DOHH2 (cell line): ENCODE results near the gene ABCB7.

Experiments used
- H3F3A ChIP-seq: fragments of 200-600 bp; sonication (generic), shearing (Covaris generic); 2 replicates; pipeline ENCODE4 v1.6.0; 2016; ENCODE audit warnings: antibody characterized with exemption, mild to moderate bottlenecking; ENCODE audit not compliant: control insufficient read depth, insufficient read depth
- H3K27ac ChIP-seq: fragments of 200-600 bp; sonication (generic); 2 replicates; pipeline ENCODE4 v1.5.1; 2014; ENCODE audit warnings: low read depth, mild to moderate bottlenecking, low read length, moderate library complexity
- H3K27me3 ChIP-seq: fragments of 200-600 bp; sonication (generic); 2 replicates; pipeline ENCODE4 v1.6.1; 2014; ENCODE audit warnings: mild to moderate bottlenecking, low read length, mixed read lengths; ENCODE audit not compliant: control insufficient read depth
- H3K36me3 ChIP-seq: fragments of 200-600 bp; sonication (generic); 2 replicates; pipeline ENCODE4 v1.6.1; 2014; ENCODE audit warnings: mild to moderate bottlenecking, low read length, moderate library complexity, mixed read lengths; ENCODE audit not compliant: control insufficient read depth
- H3K4me1 ChIP-seq: fragments of 200-600 bp; sonication (generic); 2 replicates; pipeline ENCODE4 v1.6.1; 2014; ENCODE audit warnings: mild to moderate bottlenecking, low read length, mixed read lengths; ENCODE audit not compliant: control insufficient read depth
- H3K4me2 ChIP-seq: fragments of 200-600 bp; sonication (generic); 2 replicates; pipeline ENCODE4 v1.6.0; 2014; ENCODE audit warnings: mild to moderate bottlenecking, low read length, moderate library complexity
- H3K4me3 ChIP-seq: fragments of 200-600 bp; sonication (generic); 2 replicates; pipeline ENCODE4 v1.5.1; 2014; ENCODE audit warnings: mild to moderate bottlenecking, low read length, mixed read lengths
- H3K79me2 ChIP-seq: fragments of 200-600 bp; sonication (generic); 2 replicates; pipeline ENCODE4 v1.6.1; 2014; ENCODE audit warnings: mild to moderate bottlenecking, low read length, mixed read lengths; ENCODE audit not compliant: control insufficient read depth
- H3K9me2 ChIP-seq: fragments of 200-600 bp; sonication (generic); replicated peaks from 2 replicates; pipeline ENCODE4 v1.6.1; 2014; ENCODE audit warnings: mild to moderate bottlenecking, low read length, mixed read lengths; ENCODE audit not compliant: control insufficient read depth
- H3K9me3 ChIP-seq: fragments of 200-600 bp; sonication (generic); 2 replicates; pipeline ENCODE4 v1.6.1; 2014; ENCODE audit warnings: antibody characterized with exemption, low read length, mixed read lengths; ENCODE audit not compliant: control insufficient read depth, insufficient read depth
- H4K20me1 ChIP-seq: fragments of 200-600 bp; sonication (generic); 2 replicates; pipeline ENCODE4 v1.6.0; 2014; ENCODE audit warnings: low read depth, mild to moderate bottlenecking, antibody characterized with exemption, low read length, moderate library complexity; ENCODE audit not compliant: control insufficient read depth, insufficient read depth
- EZH2phosphoT487 ChIP-seq: fragments of 200-600 bp; sonication (generic); IDR thresholded peaks from 2 replicates; pipeline ENCODE4 v1.6.1; 2017; ENCODE audit warnings: borderline replicate concordance, mild to moderate bottlenecking, antibody characterized with exemption, low read length, moderate library complexity, mixed read lengths
- TF ChIP-seq, protein P1 (sequence below): fragments of 200-600 bp; sonication (generic); IDR thresholded peaks from one replicate; pipeline ENCODE4 v1.5.1; 2014; ENCODE audit warnings: antibody characterized with exemption, mild to moderate bottlenecking, low read depth, low read length; ENCODE audit not compliant: poor library complexity, severe bottlenecking

Gene ABCB7

GRCh38 chrX:75154871-75155270 is 1.2 kb downstream of the ABCB7 start:
- peak overlapping the region; percentile 80 for H3K4me2 ChIP-seq
- no peaks in the 10 kb centered on the region for H3K9me3 ChIP-seq
- peaks cover 16% of the 10 kb centered on the region for H3K4me1 ChIP-seq
- H3K79me2 ChIP-seq, result peaks cover 56% of the 10 kb centered on the region
- H3F3A ChIP-seq, result no peaks in the 10 kb centered on the region
- no peaks in the 10 kb centered on the region for H3K36me3 ChIP-seq
- no peaks in the 10 kb centered on the region for H3K9me2 ChIP-seq
- no peaks in the 10 kb centered on the region for H4K20me1 ChIP-seq
- peak overlapping the region; percentile 94 for H3K4me3 ChIP-seq
- no peaks in the 10 kb centered on the region for H3K27me3 ChIP-seq
- no peak overlapping the region for H3K27ac ChIP-seq
- TF ChIP-seq EZH2phosphoT487, result no peak
- TF ChIP-seq, protein P1, sequence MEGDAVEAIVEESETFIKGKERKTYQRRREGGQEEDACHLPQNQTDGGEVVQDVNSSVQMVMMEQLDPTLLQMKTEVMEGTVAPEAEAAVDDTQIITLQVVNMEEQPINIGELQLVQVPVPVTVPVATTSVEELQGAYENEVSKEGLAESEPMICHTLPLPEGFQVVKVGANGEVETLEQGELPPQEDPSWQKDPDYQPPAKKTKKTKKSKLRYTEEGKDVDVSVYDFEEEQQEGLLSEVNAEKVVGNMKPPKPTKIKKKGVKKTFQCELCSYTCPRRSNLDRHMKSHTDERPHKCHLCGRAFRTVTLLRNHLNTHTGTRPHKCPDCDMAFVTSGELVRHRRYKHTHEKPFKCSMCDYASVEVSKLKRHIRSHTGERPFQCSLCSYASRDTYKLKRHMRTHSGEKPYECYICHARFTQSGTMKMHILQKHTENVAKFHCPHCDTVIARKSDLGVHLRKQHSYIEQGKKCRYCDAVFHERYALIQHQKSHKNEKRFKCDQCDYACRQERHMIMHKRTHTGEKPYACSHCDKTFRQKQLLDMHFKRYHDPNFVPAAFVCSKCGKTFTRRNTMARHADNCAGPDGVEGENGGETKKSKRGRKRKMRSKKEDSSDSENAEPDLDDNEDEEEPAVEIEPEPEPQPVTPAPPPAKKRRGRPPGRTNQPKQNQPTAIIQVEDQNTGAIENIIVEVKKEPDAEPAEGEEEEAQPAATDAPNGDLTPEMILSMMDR, result no peak

DNA sequence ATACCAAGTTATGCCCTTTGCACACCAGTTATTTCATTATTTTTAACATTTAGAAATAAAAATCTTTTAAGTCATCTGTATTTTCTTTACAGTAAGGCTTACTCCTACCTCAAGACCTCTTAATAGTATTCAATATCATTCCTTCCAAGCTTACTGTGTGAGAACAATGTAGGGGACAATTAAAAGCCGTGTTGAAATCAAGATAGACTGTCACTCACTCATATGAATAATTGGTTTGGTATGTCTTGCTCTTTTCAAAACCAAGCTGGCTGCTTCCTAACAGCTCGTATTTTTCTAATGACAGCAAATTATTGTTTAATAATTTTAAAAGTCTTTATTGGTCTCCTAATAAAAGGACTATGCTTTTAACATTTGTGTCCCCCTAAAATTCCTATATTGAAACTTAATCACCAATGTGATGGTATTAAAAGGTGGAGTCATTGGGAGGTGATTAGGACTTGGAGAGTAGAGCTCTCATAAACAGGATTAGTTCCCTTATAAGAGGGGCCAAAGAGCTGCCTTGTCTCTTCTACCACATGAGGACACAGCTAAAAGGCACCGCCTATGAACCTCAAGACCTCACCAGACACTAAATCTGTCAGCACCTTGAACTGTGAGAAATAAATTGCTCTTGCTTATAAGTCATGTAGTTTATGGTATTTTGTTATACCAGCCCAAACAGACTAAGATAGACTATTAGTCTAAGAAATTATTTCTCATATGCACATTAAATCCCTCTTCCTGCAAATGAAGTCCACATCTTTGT is 4.1 kb downstream of the ABCB7 start:
- Histone ChIP-seq H3K27ac (no peak overlapping the region), H3K4me3 (no peak overlapping the region), H3K36me3 (peaks cover 4% of the 10 kb centered on the region; the same call in 1 of the 2 replicates), H3K4me1 (peaks cover 14% of the 10 kb centered on the region), H3K4me2 (no peak overlapping the region), H3K9me2 (no peaks in the 10 kb centered on the region), H3F3A (no peaks in the 10 kb centered on the region), H3K9me3 (no peaks in the 10 kb centered on the region), H3K27me3 (no peaks in the 10 kb centered on the region), H3K79me2 (peaks cover 79% of the 10 kb centered on the region), H4K20me1 (no peaks in the 10 kb centered on the region)
- TF ChIP-seq, protein P1, result no peak
- TF ChIP-seq EZH2phosphoT487, result no peak

DNA sequence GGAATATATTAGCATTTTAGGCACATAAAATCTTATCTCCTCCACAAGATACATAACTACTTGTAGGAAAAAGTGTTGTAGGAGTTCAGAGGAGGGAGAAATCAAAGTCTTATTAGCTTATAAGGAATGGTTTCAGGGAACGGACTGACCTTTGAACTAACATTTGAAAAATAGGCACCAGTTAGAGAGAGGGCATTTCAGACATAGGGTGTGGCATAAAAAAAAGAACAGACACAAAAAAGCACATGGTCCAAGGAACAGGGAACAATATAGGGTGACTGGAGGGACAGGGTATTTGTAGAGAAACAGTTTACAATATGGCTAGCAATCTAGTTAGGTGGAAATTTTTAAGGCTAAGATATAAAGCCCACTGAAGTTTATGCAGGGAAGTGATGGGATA is 6.4 kb downstream of the ABCB7 start:
- Histone ChIP-seq H3K4me1 (peaks cover 4% of the 10 kb centered on the region), H3K27me3 (no peaks in the 10 kb centered on the region), H3K9me2 (no peaks in the 10 kb centered on the region), H3K4me3 (no peak overlapping the region), H3K36me3 (peaks cover 4% of the 10 kb centered on the region; the same call in 1 of the 2 replicates), H4K20me1 (no peaks in the 10 kb centered on the region), H3K4me2 (no peak overlapping the region), H3K79me2 (peaks cover 85% of the 10 kb centered on the region), H3K9me3 (no peaks in the 10 kb centered on the region), H3F3A (no peaks in the 10 kb centered on the region), H3K27ac (no peak overlapping the region)
- TF ChIP-seq, protein P1, result no peak
- TF ChIP-seq EZH2phosphoT487, result no peak
